Measurements from ENCODE around the gene MAP3K4. TPM values are rescaled to one million over a fixed set of nuclear protein-coding genes. Genes with fewer than 3 reads are reported as not detected.
"Not testable (repeated sequence)": the region's sequence is repeated elsewhere in the genome, so short reads cannot be mapped to it uniquely, and the experiment has no call there.

Gene MAP3K4
- polyA plus RNA-seq, 1 experiment = 12.7 TPM

DNA sequence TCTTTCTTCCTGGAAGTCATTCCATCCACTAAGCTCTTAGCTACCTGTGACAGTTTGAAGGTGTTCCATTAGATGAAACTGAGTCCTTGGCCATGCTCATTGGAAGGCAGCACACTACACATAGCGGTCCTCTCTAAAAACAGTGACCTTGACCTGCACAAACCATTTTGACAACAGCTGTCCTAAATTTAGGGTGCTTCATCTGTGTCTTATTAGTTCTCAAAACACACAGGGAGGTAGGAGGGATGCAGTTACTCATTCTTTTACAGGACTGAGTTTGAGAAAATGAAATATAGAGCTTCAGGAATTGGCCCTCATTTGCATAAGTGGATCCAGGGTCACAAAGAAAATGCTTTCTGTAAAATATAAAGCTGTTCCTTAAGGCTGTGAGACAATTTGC is 20.4 kb upstream of the MAP3K4 start:
- POLR2A ChIA-PET = no interaction called here

DNA sequence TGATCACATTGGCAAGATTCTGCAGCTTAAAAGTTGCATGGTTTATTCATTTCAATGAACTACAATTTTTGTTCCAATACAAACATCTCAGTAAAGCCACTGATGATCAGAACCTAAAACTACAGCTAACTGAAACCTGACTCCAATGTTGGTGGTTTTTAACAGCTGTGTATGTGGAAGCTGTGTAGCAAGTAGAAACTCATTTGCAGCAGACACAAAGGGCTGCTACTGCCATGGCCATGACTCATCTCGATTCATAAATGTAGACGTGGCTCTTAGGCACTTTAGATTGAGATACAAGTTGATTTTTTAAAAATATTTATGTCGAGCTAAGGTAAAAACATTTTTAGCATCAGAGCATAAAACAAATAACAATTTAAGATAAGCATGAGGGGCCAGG is 19.5 kb upstream of the MAP3K4 start:
- peak overlapping the region; percentile 89 for H3K27ac ChIP-seq (ENCODE audit: low read depth, low read length)
- ChIA-PET CTCF (interaction anchor here (0.7 to 2.9 kb wide), 6 partner anchors 18 to 399 kb away, joined by 3 to 16 read pairs (median 6); no protein-coding TSS in a partner anchor), POLR2A (interaction anchor here (0.7 kb wide), 1 partner anchor 22 kb away, joined by 3 read pairs; no protein-coding TSS in a partner anchor)
- no peaks in the 10 kb centered on the region for H3K9me3 ChIP-seq (ENCODE audit: control insufficient read depth, insufficient read depth, low read length)
- H3K4me3 ChIP-seq (ENCODE audit: low read depth, low read length) = no peak overlapping the region
- no peaks in the 10 kb centered on the region for H3K27me3 ChIP-seq (ENCODE audit: control insufficient read depth, insufficient read depth, low read length)
- DNase-seq (ENCODE audit: low read depth, low spot score) = peak; percentile 90
- TF ChIP-seq, protein P1, sequence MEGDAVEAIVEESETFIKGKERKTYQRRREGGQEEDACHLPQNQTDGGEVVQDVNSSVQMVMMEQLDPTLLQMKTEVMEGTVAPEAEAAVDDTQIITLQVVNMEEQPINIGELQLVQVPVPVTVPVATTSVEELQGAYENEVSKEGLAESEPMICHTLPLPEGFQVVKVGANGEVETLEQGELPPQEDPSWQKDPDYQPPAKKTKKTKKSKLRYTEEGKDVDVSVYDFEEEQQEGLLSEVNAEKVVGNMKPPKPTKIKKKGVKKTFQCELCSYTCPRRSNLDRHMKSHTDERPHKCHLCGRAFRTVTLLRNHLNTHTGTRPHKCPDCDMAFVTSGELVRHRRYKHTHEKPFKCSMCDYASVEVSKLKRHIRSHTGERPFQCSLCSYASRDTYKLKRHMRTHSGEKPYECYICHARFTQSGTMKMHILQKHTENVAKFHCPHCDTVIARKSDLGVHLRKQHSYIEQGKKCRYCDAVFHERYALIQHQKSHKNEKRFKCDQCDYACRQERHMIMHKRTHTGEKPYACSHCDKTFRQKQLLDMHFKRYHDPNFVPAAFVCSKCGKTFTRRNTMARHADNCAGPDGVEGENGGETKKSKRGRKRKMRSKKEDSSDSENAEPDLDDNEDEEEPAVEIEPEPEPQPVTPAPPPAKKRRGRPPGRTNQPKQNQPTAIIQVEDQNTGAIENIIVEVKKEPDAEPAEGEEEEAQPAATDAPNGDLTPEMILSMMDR (IDR thresholded peaks at IDR 0.05; ENCODE audit: low read depth, low read length) = no peak

More for the DNA sequence above, 20.4 kb upstream of the MAP3K4 start:
- DNase-seq (ENCODE audit: low read depth, low spot score) = no peak
- CTCF ChIA-PET = interaction anchor here (1.9 to 2.9 kb wide), 3 partner anchors 22 to 400 kb away, joined by 8 to 16 read pairs (median 11); no protein-coding TSS in a partner anchor
- no peaks in the 10 kb centered on the region for H3K27me3 ChIP-seq (ENCODE audit: control insufficient read depth, insufficient read depth, low read length)
- no peak overlapping the region for H3K27ac ChIP-seq (ENCODE audit: low read depth, low read length)
- H3K4me3 ChIP-seq (ENCODE audit: low read depth, low read length) = no peak overlapping the region
- TF ChIP-seq, protein P1 (IDR thresholded peaks at IDR 0.05; ENCODE audit: low read depth, low read length) = no peak
- no peaks in the 10 kb centered on the region for H3K9me3 ChIP-seq (ENCODE audit: control insufficient read depth, insufficient read depth, low read length)

DNA sequence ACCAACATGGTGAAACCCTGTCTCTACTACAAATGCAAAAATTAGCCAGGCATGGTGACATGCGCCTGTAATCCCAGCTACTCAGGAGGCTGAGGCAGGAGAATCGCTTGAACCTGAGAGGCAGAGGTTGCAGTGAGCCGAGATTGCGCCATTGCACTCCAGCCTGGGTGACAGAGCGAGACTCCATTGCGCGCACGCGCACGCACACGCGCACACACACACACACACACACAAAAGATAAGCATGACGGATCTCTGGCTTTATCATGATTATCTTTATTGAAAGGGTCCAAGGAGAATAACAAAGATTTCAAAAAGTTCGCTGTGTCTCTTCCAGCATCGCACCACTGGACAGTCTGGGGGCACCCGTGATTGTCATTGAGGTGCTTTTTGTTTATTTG is 19.0 kb upstream of the MAP3K4 start:
- H3K9me3 ChIP-seq (ENCODE audit: control insufficient read depth, insufficient read depth, low read length); DNase-seq (ENCODE audit: low read depth, low spot score); H3K4me3 ChIP-seq (ENCODE audit: low read depth, low read length); H3K27me3 ChIP-seq (ENCODE audit: control insufficient read depth, insufficient read depth, low read length): not testable (repeated sequence)
- peak overlapping the region; percentile 89 for H3K27ac ChIP-seq (ENCODE audit: low read depth, low read length)
- CTCF ChIA-PET = interaction anchor here (0.7 to 2.6 kb wide), 4 partner anchors 18 to 398 kb away, joined by 3 to 11 read pairs (median 4); no protein-coding TSS in a partner anchor
- POLR2A ChIA-PET = interaction anchor here (0.7 to 1.1 kb wide), 2 partner anchors 22 to 42 kb away, joined by 3 to 4 read pairs; no protein-coding TSS in a partner anchor

DNA sequence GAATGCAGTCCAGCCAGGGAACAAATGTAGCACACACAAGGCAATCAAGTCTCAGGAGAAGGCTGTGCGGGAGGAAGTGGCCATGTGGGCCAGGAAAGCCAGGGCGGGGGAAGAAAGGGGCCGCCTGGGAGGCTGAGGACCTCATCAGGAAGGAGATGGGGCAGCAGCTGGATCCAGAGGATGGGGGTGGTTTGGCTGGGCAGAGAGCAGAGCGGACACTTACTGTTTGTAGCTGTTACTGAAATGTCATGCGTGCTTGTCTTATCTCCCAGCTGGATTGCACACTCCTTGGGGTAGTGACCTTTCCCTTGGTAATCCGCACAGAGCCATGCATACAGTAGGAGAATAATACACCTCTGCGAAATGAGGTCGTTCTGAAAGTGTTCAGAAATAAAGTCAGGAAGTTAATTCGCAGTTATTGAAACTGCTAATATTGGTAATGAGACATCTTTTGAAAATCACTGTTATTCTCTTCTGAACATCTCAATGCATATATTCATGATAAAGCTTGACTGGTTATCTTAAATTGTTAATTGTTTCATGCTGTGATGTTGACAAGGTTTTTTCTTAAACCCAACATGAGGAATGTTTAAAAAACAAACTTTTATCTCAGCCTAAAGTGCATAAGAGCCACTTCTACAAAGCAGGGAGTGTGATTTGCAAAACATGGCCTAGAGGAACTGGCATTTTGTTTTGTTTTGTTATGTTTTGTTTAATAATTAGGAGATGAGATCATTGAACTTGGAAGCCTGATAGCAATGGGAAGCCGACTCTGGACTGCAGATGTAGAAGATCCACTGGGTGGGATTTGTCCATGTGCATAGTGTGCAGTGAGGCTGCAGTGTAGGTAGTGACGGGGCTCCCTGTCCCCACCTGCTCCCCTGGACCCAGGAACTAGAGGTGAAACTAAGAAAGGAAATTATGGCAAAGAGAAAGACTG is 18.0 kb upstream of the MAP3K4 start:
- TF ChIP-seq, protein P1 (IDR thresholded peaks at IDR 0.05; ENCODE audit: low read depth, low read length) = no peak
- peak overlapping the region; percentile 90 for H3K27ac ChIP-seq (ENCODE audit: low read depth, low read length)
- no peaks in the 10 kb centered on the region for H3K27me3 ChIP-seq (ENCODE audit: control insufficient read depth, insufficient read depth, low read length)
- no peaks in the 10 kb centered on the region for H3K9me3 ChIP-seq (ENCODE audit: control insufficient read depth, insufficient read depth, low read length)
- DNase-seq (ENCODE audit: low read depth, low spot score) = peak; percentile 43
- no peak overlapping the region for H3K4me3 ChIP-seq (ENCODE audit: low read depth, low read length)
- ChIA-PET CTCF (interaction anchor here (1.3 to 1.8 kb wide), 2 partner anchors 19 to 42 kb away, joined by 4 to 7 read pairs; no protein-coding TSS in a partner anchor), POLR2A (interaction anchor here (1.1 to 1.6 kb wide), 2 partner anchors 43 to 65 kb away, joined by 4 to 6 read pairs; no protein-coding TSS in a partner anchor)

DNA sequence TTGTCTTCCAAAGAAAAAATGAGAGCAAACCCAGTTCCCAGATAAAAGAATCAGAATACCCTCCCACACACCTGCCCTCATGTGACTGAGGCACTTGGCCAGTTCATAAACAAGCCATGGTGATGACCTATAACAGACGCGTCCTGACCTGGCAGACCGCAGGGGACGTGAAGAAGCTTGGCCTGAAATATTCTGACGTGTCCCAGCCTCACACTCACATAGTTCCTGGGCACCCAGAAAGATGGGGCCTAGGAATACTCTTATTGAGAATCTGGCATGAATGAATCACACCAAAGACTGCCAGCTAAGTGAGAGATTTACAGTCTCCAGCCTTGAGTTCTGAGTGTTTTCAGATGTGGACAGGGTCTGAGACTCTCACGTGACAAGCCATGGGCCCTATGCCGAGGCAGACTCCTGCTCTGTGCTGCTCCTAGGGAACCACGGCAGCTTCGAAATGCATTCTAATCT is 17.2 kb upstream of the MAP3K4 start:
- no peaks in the 10 kb centered on the region for H3K9me3 ChIP-seq (ENCODE audit: control insufficient read depth, insufficient read depth, low read length)
- TF ChIP-seq, protein P1 (IDR thresholded peaks at IDR 0.05; ENCODE audit: low read depth, low read length) = no peak
- H3K27me3 ChIP-seq (ENCODE audit: control insufficient read depth, insufficient read depth, low read length) = no peaks in the 10 kb centered on the region
- CTCF ChIA-PET = interaction anchor here (1.3 kb wide), 1 partner anchor 18 kb away, joined by 7 read pairs; no protein-coding TSS in a partner anchor
- POLR2A ChIA-PET = interaction anchor here (1.6 kb wide), 1 partner anchor 64 kb away, joined by 6 read pairs; no protein-coding TSS in a partner anchor
- H3K4me3 ChIP-seq (ENCODE audit: low read depth, low read length) = no peak overlapping the region
- peak; percentile 84 for DNase-seq (ENCODE audit: low read depth, low spot score)
- H3K27ac ChIP-seq (ENCODE audit: low read depth, low read length) = peak overlapping the region; percentile 90
